Erythroblast (primary cell): Measurements from ENCODE around the gene MRGPRE.

Experiments
- GATA1 ChIP-seq: IDR thresholded peaks from 2 replicates; pipeline ENCODE4 v1.6.1; 2011; ENCODE audit warnings: low read depth, mild to moderate bottlenecking, control low read depth, low read length, moderate library complexity
- POLR2A ChIP-seq: IDR thresholded peaks from 2 replicates; pipeline ENCODE4 v1.6.1; 2011; ENCODE audit warnings: mild to moderate bottlenecking, low read length

DNA sequence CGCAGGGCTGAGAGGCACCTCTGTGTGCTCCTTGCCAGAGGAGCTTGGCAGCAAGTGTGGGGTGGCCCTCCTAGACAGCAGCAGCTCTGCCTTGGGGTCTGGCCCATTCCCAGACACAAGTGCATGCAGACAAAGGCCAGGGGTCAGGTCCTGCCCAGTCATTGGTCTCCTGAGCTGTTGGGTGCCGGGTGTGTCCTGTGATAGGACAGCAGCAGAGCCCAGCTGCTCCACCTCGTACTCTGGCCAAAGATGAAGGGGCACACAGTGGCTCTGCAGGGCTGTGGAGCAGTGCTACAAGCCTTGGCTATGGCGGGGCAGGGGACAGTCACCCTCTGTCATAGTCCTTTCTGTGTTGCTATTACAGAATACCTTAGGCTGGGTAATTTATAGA, 49.8 kb downstream of the MRGPRE start:
- TF ChIP-seq POLR2A = no peak
- TF ChIP-seq GATA1 = no peak
